ENCODE measurements around the gene FXYD5. TPM values are rescaled to one million over a fixed set of nuclear protein-coding genes. Genes with fewer than 3 reads are reported as not detected.

Gene FXYD5
- total RNA-seq, 1 experiment from 2014 or later = 123 TPM

DNA sequence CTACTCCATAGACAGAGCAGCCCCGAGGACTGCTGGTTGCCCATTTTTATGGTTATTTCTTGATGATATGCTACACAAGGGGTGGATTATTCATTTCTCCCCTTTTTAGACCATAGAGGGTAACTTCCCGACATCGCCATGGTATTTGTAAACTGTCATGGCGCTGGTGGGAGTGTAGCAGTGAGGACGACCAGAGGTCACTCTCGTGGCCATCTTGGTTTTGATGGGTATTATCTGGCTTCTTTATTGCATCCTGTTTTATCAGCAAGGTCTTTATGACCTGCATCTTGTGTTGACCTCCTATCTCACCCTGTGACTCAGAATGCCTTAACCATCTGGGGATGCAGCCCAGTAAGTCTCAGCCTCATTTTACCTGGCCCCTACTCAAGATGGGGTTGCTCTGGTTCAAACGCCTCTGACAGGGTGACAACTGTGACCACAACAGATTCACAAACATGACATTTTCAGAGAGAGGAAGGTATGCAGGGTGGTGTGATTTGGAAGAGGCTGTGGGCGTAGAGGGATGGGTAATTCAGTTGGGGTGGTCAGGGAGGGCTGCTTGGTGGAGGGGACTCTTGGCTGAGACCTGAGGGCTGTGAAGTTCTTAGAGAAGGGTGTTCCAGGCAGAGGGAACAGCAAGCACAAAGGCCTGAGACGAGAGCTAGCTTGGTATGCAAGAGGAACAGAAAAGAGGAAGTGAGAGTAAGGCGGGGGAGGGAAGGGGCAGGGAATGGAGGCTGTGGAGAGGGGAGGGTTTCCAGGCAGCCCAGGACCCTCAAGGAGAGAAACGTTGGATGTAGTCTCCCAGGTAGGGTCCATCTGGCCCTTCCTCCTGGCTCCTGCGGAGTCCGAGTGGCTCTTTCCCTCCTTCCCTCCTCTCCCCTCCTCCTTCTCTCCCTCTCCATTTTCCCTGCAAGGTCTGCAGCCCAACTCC, 50.5 kb downstream of the FXYD5 start (continued):
- TF ChIP-seq YY1 (IDR thresholded peaks at IDR 0.05; ENCODE audit: extremely low read depth, insufficient replicate concordance, low read depth, low read length) = no peak

DNA sequence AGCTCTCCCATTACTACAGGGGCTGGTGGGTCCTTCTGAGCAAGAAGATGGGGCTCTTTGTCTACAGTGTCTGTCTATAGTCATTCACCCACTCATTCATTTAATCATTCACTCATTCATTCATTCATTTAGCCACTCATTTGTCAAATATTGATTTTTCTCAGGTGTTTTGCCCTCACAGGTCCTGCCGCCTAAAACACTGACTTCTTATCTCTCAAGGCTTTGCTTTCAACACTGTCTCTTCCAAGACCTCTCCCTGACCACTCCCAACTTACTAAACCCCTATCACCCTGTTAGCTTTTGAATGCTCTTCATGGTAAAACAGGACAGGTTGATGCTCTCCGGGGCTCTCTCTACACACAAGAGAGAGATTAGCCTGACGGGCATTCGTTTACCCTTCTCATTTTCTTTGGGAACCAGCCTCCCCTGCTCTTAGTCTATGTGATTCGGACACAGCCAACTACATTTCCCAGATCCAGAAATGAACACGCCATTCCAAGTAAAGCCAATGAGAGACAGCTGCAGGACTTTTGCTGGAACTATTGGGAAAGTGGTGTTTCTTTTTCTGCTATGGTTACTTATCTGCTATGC, 51.3 kb downstream of the FXYD5 start:
- ChIA-PET POLR2A (no interaction called here), CTCF (no interaction called here), RAD21 (ENCODE audit: low non-redundant PET in 1 of 2, low total read pairs in 2 of 2, uncharacterized antibody in 2 of 2, unreplicated experiment in 2 of 2) (no interaction called here)
- DNase-seq (ENCODE audit: low read depth, low spot score) = no peak
- intact Hi-C loops (cut with micrococcal nuclease) = no loop called here
- BruUV-seq (replicated peaks) = no TSS peak
- no peaks in the 10 kb centered on the region for H4K20me1 ChIP-seq (ENCODE audit: insufficient read depth)
- peaks cover 5 to 18% of the 10 kb centered on the region in 2 experiments; a peak in 2 of 4 replicates for H3K4me1 ChIP-seq (ENCODE audit: control insufficient read depth in 1 of 2, insufficient read depth in 2 of 2, low read length in 2 of 2)
- H3K9ac ChIP-seq (ENCODE audit: low read length) = no peak overlapping the region
- ATAC-seq = no peak
- no peaks in the 10 kb centered on the region for H3K27me3 ChIP-seq (ENCODE audit: insufficient read depth, low read length)
- H3K79me2 ChIP-seq (ENCODE audit: insufficient read depth, low read length) = no peaks in the 10 kb centered on the region
- TF ChIP-seq SP1 (IDR thresholded peaks at IDR 0.05; ENCODE audit: low read depth) (no peak), EZH2 (IDR thresholded peaks at IDR 0.05) (no peak), POLR2A (IDR thresholded peaks at IDR 0.05; ENCODE audit: borderline replicate concordance, extremely low read depth, insufficient read depth, insufficient read length) (no peak), ZNF274 (IDR thresholded peaks at IDR 0.05; ENCODE audit: low read depth, low read length) (no peak), ZFX (IDR thresholded peaks at IDR 0.05) (no peak), TCF7L2 (IDR thresholded peaks at IDR 0.05; ENCODE audit: borderline replicate concordance, extremely low read depth, insufficient read depth, insufficient read length) (no peak), ELF1 (IDR thresholded peaks at IDR 0.05; ENCODE audit: borderline replicate concordance, low read depth) (no peak), SIN3A (IDR thresholded peaks at IDR 0.05; ENCODE audit: low read depth) (no peak), RAD21 (IDR thresholded peaks at IDR 0.05; ENCODE audit: low read depth) (no peak)
- TF ChIP-seq, protein P1, sequence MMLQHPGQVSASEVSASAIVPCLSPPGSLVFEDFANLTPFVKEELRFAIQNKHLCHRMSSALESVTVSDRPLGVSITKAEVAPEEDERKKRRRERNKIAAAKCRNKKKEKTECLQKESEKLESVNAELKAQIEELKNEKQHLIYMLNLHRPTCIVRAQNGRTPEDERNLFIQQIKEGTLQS (IDR thresholded peaks at IDR 0.05) = no peak
- TF ChIP-seq, protein P2, sequence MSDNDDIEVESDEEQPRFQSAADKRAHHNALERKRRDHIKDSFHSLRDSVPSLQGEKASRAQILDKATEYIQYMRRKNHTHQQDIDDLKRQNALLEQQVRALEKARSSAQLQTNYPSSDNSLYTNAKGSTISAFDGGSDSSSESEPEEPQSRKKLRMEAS (IDR thresholded peaks at IDR 0.05) = no peak
- TF ChIP-seq, protein P3, sequence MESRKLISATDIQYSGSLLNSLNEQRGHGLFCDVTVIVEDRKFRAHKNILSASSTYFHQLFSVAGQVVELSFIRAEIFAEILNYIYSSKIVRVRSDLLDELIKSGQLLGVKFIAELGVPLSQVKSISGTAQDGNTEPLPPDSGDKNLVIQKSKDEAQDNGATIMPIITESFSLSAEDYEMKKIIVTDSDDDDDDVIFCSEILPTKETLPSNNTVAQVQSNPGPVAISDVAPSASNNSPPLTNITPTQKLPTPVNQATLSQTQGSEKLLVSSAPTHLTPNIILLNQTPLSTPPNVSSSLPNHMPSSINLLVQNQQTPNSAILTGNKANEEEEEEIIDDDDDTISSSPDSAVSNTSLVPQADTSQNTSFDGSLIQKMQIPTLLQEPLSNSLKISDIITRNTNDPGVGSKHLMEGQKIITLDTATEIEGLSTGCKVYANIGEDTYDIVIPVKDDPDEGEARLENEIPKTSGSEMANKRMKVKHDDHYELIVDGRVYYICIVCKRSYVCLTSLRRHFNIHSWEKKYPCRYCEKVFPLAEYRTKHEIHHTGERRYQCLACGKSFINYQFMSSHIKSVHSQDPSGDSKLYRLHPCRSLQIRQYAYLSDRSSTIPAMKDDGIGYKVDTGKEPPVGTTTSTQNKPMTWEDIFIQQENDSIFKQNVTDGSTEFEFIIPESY (IDR thresholded peaks at IDR 0.05; ENCODE audit: extremely low read depth, insufficient replicate concordance, low read length) = no peak
- H3K9me3 ChIP-seq (ENCODE audit: control insufficient read depth in 1 of 2, insufficient read depth in 1 of 2, low read depth in 1 of 2, low read length in 2 of 2) = no peaks in the 10 kb centered on the region
- H3K4me3 ChIP-seq (replicated peaks in 1 of 2; ENCODE audit: low read depth in 1 of 2, low read length in 2 of 2) = no peak overlapping the region
- no peak overlapping the region for H3K4me2 ChIP-seq (ENCODE audit: low read length)
- no peak overlapping the region for H3K27ac ChIP-seq (ENCODE audit: low read depth, low read length)
- H2AFZ ChIP-seq (ENCODE audit: low read depth, low read length, poor library complexity, severe bottlenecking) = no peak overlapping the region
- H3K9me2 ChIP-seq (ENCODE audit: insufficient read depth) = no peaks in the 10 kb centered on the region
- H3K36me3 ChIP-seq (ENCODE audit: control insufficient read depth in 1 of 2, insufficient read depth in 2 of 2, low read length in 2 of 2) = no peaks in the 10 kb centered on the region
